H1 (cell line): ENCODE results near the gene APC2. TPM values are rescaled to one million over a fixed set of nuclear protein-coding genes. Genes with fewer than 3 reads are reported as not detected.
A peak's percentile ranks its signal among the peaks of the same experiment; 100 is the strongest.

Experiments used
- BCL11A ChIP-seq, 2 experiments: IDR thresholded peaks; one replicate each; pipeline ENCODE4 v1.6.1; 2011; ENCODE audit warnings: low read depth in 2 of 2, low read length in 2 of 2, mild to moderate bottlenecking in 2 of 2
- BRCA1 ChIP-seq: IDR thresholded peaks from 2 replicates; pipeline ENCODE4 v1.6.1; 2012; ENCODE audit warnings: low read depth, low read length, improper control_type of control experiment
- CHD1 ChIP-seq: IDR thresholded peaks from 2 replicates; pipeline ENCODE4 v1.6.1; 2012; ENCODE audit warnings: low read depth, low read length, improper control_type of control experiment
- CHD7 ChIP-seq: fragments of 300-600 bp; sonication (generic); IDR thresholded peaks from 2 replicates; pipeline ENCODE4 v1.7.1; 2012; ENCODE audit warnings: low read length, moderate library complexity, mild to moderate bottlenecking, inconsistent platforms; ENCODE audit not compliant: insufficient replicate concordance
- CTBP2 ChIP-seq: IDR thresholded peaks from 2 replicates; pipeline ENCODE4 v1.7.0; 2011; ENCODE audit warnings: borderline replicate concordance, mild to moderate bottlenecking, moderate library complexity, mixed read lengths, low read length; ENCODE audit not compliant: insufficient read depth, insufficient read length
- EZH2 ChIP-seq: fragments of 200-600 bp; sonication (generic); IDR thresholded peaks from 2 replicates; pipeline ENCODE4 v1.7.1; 2012; ENCODE audit warnings: low read depth, mild to moderate bottlenecking, moderate library complexity, low read length, inconsistent platforms; ENCODE audit not compliant: severe bottlenecking
- HDAC2 ChIP-seq, 2 experiments: fragments of 300-600 bp in 1 of 2; sonication (generic) in 1 of 2; IDR thresholded peaks; 2 replicates each; pipeline ENCODE4 v1.6.1; 2011 to 2012; ENCODE audit warnings: low read depth in 2 of 2, low read length in 2 of 2, mild to moderate bottlenecking in 2 of 2, moderate library complexity in 2 of 2, borderline replicate concordance in 1 of 2, inconsistent platforms in 1 of 2
- MAFK ChIP-seq: IDR thresholded peaks from 2 replicates; pipeline ENCODE4 v1.6.1; 2012; ENCODE audit warnings: low read depth, mild to moderate bottlenecking, improper control_type of control experiment, low read length
- SP2 ChIP-seq: IDR thresholded peaks from 2 replicates; pipeline ENCODE4 v1.6.1; 2012; ENCODE audit warnings: mild to moderate bottlenecking, low read length, inconsistent platforms
- YY1 ChIP-seq: IDR thresholded peaks from 2 replicates; pipeline ENCODE4 v1.6.1; 2011; ENCODE audit warnings: low read depth, mild to moderate bottlenecking, low read length
- polyA plus RNA-seq, 7 experiments: library from polyadenylated mRNA; depleted of rRNA in 3 of 7; stranded (reverse) in 5 of 7; unstranded in 2 of 7; fragments of >200 nt in 5 of 7; fragments of 200-250 nt in 2 of 7; gene quantifications; 1 replicate in 5 of 7; 2 replicates in 1 of 7; 4 replicates in 1 of 7; pipeline versions ENCODE4 v1.2.1 to v1.2.3, GENCODE V29; 2011 to 2013; ENCODE audit warnings: missing spikeins in 2 of 7, mixed read lengths in 2 of 7
- total RNA-seq: library from RNA; stranded (reverse); fragmentation: NEBNext Ultra II Directional; extraction: Animal tissue kit (Norgen Biotek cat#: 25700); gene quantifications from 2 replicates; pipeline ENCODE4 v1.2.1, GENCODE V29; 2021

Gene APC2
- total and polyA plus RNA-seq, 2 of the 8 experiments (the other 6 are each of a cell fraction or from before 2014, with no cell fraction given) = 1.3 to 4.1 TPM

GRCh38 chr19:1401138-1401888 lies 48.6 kb upstream of the APC2 start, which contains the start of gene GAMT (continued):
- no peak for TF ChIP-seq CHD7
- no peak for TF ChIP-seq YY1
- TF ChIP-seq BRCA1 = no peak
- no peak for TF ChIP-seq CHD1
- TF ChIP-seq HDAC2 (IDR thresholded peaks at IDR 0.05; ENCODE audit: borderline replicate concordance in 1 of 2, low read depth in 2 of 2, low read length in 2 of 2) = peak; percentile 49 to 58; a peak in 2 of 4 replicates
- TF ChIP-seq EZH2 = no peak
- no peak for TF ChIP-seq BCL11A (IDR thresholded peaks at IDR 0.05; ENCODE audit: low read depth in 2 of 2, low read length in 2 of 2)
- no peak for TF ChIP-seq SP2
- no peak for TF ChIP-seq MAFK
- no peak for TF ChIP-seq CTBP2
